MCF 10A (cell line): ENCODE data around the gene CABLES1. TPM values are rescaled to one million over a fixed set of nuclear protein-coding genes. Genes with fewer than 3 reads are reported as not detected.

Source experiments
- BruUV-seq: library from RNA; stranded (reverse); fragments of 400-500 nt; replicated peaks from 2 replicates; lab custom pipeline; 2021; lab: Mats Ljungman, UMichigan
- CTCF ChIA-PET: fragments of 300-600 bp; sonication (Branson Sonifier 250); formaldehyde crosslinking; extraction: SDS; loops from one replicate; lab custom pipeline; 2021; ENCODE audit warnings: antibody characterized with exemption, inconsistent platforms; lab: Yijun Ruan, JAX
- POLR2A ChIA-PET: fragments of 300-600, 350-650 bp; sonication (Branson Sonifier 250); formaldehyde crosslinking; extraction: SDS; loops from one replicate; lab custom pipeline; 2020; ENCODE audit warnings: antibody characterized with exemption, inconsistent platforms; lab: Yijun Ruan, JAX
- DNase-seq: peaks from one replicate; pipeline ENCODE4 v3.0.0-alpha.2; 2018; ENCODE audit not compliant: unreplicated experiment
- H3K27ac Mint-ChIP-seq: one replicate; pipeline ENCODE4 v1.8.0; 2022; ENCODE audit warnings: mild to moderate bottlenecking, low read depth, mixed read lengths; ENCODE audit not compliant: unreplicated experiment
- H3K27me3 Mint-ChIP-seq: one replicate; pipeline ENCODE4 v1.8.0; 2022; ENCODE audit warnings: mixed read lengths; ENCODE audit not compliant: insufficient read depth, unreplicated experiment
- H3K36me3 Mint-ChIP-seq: one replicate; pipeline ENCODE4 v1.8.0; 2022; ENCODE audit warnings: mild to moderate bottlenecking, moderate library complexity, mixed read lengths; ENCODE audit not compliant: insufficient read depth, unreplicated experiment
- H3K4me1 Mint-ChIP-seq: one replicate; pipeline ENCODE4 v1.8.0; 2022; ENCODE audit warnings: mixed read lengths; ENCODE audit not compliant: insufficient read depth, unreplicated experiment
- H3K4me3 Mint-ChIP-seq: one replicate; pipeline ENCODE4 v1.8.0; 2022; ENCODE audit warnings: mild to moderate bottlenecking, moderate library complexity, mixed read lengths; ENCODE audit not compliant: unreplicated experiment
- H3K9me3 Mint-ChIP-seq: one replicate; pipeline ENCODE4 v1.8.0; 2022; ENCODE audit warnings: mixed read lengths; ENCODE audit not compliant: unreplicated experiment
- CTCF ChIP-seq: fragments of 200-600 bp; IDR thresholded peaks from one replicate; pipeline ENCODE4 v1.8.0; 2022; ENCODE audit warnings: antibody characterized with exemption, mild to moderate bottlenecking; ENCODE audit not compliant: unreplicated experiment
- intact Hi-C: fragments of 100-400 bp; cut with micrococcal nuclease; formaldehyde crosslinking; loops from 2 replicates; pipeline ENCODE4 v1.14.1; 2022
- total RNA-seq: library from RNA; stranded (reverse); gene quantifications from 2 replicates; pipeline ENCODE4 v1.2.3, GENCODE V29; 2022

The CABLES1 gene
- total RNA-seq, 1 experiment from 2014 or later: 3.2 TPM

GRCh38 chr18:23247331-23247730 is 112.0 kb downstream of the CABLES1 start:
- H3K9me3 Mint-ChIP-seq: no peaks in the 10 kb centered on the region
- H3K4me3 Mint-ChIP-seq: no peak overlapping the region
- no peaks in the 10 kb centered on the region for H3K27me3 Mint-ChIP-seq
- no peak for DNase-seq
- no peak overlapping the region for H3K27ac Mint-ChIP-seq
- no peaks in the 10 kb centered on the region for H3K36me3 Mint-ChIP-seq
- ChIA-PET POLR2A (no interaction called here), CTCF (interaction anchor here (0.8 kb wide), 1 partner anchor 116 kb away, joined by 5 read pairs; no protein-coding TSS in a partner anchor)
- BruUV-seq: no TSS peak
- H3K4me1 Mint-ChIP-seq: peaks cover 13% of the 10 kb centered on the region
- TF ChIP-seq CTCF: no peak
- intact Hi-C loops: no loop called here

DNA sequence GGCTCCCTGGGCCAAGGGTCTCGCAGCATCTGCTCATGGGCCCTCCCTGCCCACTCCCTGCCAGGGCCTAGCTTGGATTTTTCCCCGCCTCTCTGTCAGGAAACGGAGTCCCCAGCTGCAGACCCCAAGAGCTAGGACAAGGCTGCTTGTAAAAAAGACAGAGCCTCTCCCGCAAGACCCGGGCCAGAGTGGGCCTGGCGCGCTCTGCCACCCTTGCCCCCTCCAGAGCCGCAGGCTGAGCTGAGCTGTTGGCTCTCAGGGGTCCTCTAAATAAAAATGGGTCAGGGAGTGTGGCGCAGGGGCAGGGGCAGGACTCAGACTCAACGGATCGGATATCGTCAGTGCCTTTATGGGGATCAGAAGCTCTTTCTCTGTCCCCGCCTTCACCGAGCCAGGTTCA is 112.6 kb downstream of the CABLES1 start:
- Mint-ChIP-seq H3K4me1 (peaks cover 13% of the 10 kb centered on the region), H3K27me3 (no peaks in the 10 kb centered on the region), H3K27ac (no peak overlapping the region), H3K9me3 (no peaks in the 10 kb centered on the region), H3K4me3 (no peak overlapping the region), H3K36me3 (no peaks in the 10 kb centered on the region)
- BruUV-seq: no TSS peak
- CTCF ChIA-PET: interaction anchor here (0.7 to 0.8 kb wide), 3 partner anchors 14 to 117 kb away, joined by 3 to 5 read pairs (median 3); no protein-coding TSS in a partner anchor
- POLR2A ChIA-PET: no interaction called here
- DNase-seq: no peak
- no peak for TF ChIP-seq CTCF
- intact Hi-C loops: no loop called here

DNA sequence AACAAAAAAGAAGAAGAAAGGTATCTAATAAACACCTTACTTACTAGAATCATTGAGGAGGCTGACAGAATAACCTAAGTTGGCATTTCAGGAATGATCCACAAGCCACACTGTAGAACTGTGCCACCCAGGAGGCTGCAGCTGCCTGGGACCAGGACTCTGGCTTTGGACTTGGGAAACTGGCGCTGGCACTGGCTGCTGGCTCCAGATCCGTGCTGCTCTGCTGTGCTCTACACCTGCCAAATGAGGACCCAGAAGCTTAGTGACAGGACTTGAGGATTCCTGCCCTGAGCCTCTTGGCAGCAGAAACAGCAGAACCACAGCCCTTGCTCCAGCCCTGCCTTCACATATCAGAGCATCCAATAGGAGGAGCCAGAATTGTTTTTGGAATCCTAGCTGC is 113.5 kb downstream of the CABLES1 start:
- Mint-ChIP-seq H3K27ac (no peak overlapping the region), H3K36me3 (peaks cover 5% of the 10 kb centered on the region), H3K9me3 (no peaks in the 10 kb centered on the region), H3K27me3 (no peaks in the 10 kb centered on the region), H3K4me1 (peaks cover 13% of the 10 kb centered on the region), H3K4me3 (no peak overlapping the region)
- DNase-seq: no peak
- intact Hi-C loops: no loop called here
- ChIA-PET POLR2A (interaction anchor here (0.9 to 1.0 kb wide), 2 partner anchors 102 to 130 kb away, joined by 3 to 4 read pairs; no protein-coding TSS in a partner anchor), CTCF (no interaction called here)
- no TSS peak for BruUV-seq
- TF ChIP-seq CTCF: no peak

DNA sequence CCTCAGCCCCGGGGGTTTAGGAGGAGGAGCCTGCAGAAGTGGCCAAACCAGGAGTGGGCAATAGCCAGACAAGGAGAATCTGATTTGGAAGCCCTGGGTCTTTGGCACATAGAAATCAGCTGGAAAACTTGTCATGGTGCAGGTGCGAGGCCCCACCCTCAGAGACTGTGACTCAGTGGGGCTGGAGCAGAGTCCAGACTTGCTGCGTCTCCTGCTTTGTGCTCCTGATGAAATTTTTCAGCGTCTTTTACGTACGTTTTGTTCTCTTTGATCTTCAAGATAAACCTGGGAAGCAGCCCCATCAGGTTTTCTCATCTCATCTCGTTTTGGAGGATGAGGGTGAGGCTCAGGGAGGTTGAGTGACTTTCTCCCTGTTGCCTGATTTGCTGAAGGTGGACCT is 114.1 kb downstream of the CABLES1 start:
- Mint-ChIP-seq H3K36me3 (peaks cover 5% of the 10 kb centered on the region), H3K4me1 (peaks cover 13% of the 10 kb centered on the region), H3K9me3 (no peaks in the 10 kb centered on the region), H3K4me3 (no peak overlapping the region), H3K27me3 (no peaks in the 10 kb centered on the region), H3K27ac (no peak overlapping the region)
- CTCF ChIA-PET: interaction anchor here (0.7 kb wide), 1 partner anchor 9 kb away, joined by 3 read pairs; no protein-coding TSS in a partner anchor
- no peak for DNase-seq
- POLR2A ChIA-PET: interaction anchor here (0.6 to 1.0 kb wide), 3 partner anchors 12 to 130 kb away, joined by 3 to 4 read pairs (median 3); no protein-coding TSS in a partner anchor
- intact Hi-C loops: no loop called here
- BruUV-seq: no TSS peak
- TF ChIP-seq CTCF: no peak
